ENCODE data around the gene BRINP3. TPM values are rescaled to one million over a fixed set of nuclear protein-coding genes. Genes with fewer than 3 reads are reported as not detected.

BRINP3 gene
- total RNA-seq, 1 donor from 2014 or later = not detected

- no peak for DNase-seq (ENCODE audit: low read depth)
- TF ChIP-seq CTCF (conservative IDR thresholded peaks at IDR 0.05; ENCODE audit: low read depth, low read length) = no peak
- no peak overlapping the region for H3K4me3 ChIP-seq (ENCODE audit: low read depth, low read length)
Observed at GRCh38 chr1:190429141-190429540, 48.5 kb downstream of the BRINP3 start.

- no peak overlapping the region for H3K4me3 ChIP-seq (ENCODE audit: low read depth, low read length)
- TF ChIP-seq CTCF (conservative IDR thresholded peaks at IDR 0.05; ENCODE audit: low read depth, low read length) = peak; percentile 21
- no peak for DNase-seq (ENCODE audit: low read depth)
Observed at GRCh38 chr1:190416239-190416638, 61.4 kb downstream of the BRINP3 start.

GRCh38 chr1:190413142-190413541 lies 64.5 kb downstream of the BRINP3 start:
- DNase-seq (ENCODE audit: low read depth) = no peak
- TF ChIP-seq CTCF (conservative IDR thresholded peaks at IDR 0.05; ENCODE audit: low read depth, low read length) = no peak
- H3K4me3 ChIP-seq (ENCODE audit: low read depth, low read length) = no peak overlapping the region

- H3K4me3 ChIP-seq (ENCODE audit: low read depth, low read length) = no peak overlapping the region
- no peak for DNase-seq (ENCODE audit: low read depth)
- TF ChIP-seq CTCF (conservative IDR thresholded peaks at IDR 0.05; ENCODE audit: low read depth, low read length) = no peak
Observed at GRCh38 chr1:190403402-190403801, 74.3 kb downstream of the BRINP3 start.

- no peak for TF ChIP-seq CTCF (conservative IDR thresholded peaks at IDR 0.05; ENCODE audit: low read depth, low read length)
- H3K4me3 ChIP-seq (ENCODE audit: low read depth, low read length) = no peak overlapping the region
- no peak for DNase-seq (ENCODE audit: low read depth)
Observed at GRCh38 chr1:190399233-190399632, 78.4 kb downstream of the BRINP3 start.

GRCh38 chr1:190391582-190391981 lies 86.1 kb downstream of the BRINP3 start:
- no peak for DNase-seq (ENCODE audit: low read depth)
- TF ChIP-seq CTCF (conservative IDR thresholded peaks at IDR 0.05; ENCODE audit: low read depth, low read length) = no peak
- H3K4me3 ChIP-seq (ENCODE audit: low read depth, low read length) = no peak overlapping the region

GRCh38 chr1:190377991-190378390 lies 99.7 kb downstream of the BRINP3 start:
- no peak for DNase-seq (ENCODE audit: low read depth)
- no peak overlapping the region for H3K4me3 ChIP-seq (ENCODE audit: low read depth, low read length)
- no peak for TF ChIP-seq CTCF (conservative IDR thresholded peaks at IDR 0.05; ENCODE audit: low read depth, low read length)
